Loucy (cell line): Measurements from ENCODE around the gene TMPRSS6.

Source experiments
- H2AFZ ChIP-seq: fragments of 200-600 bp; sonication (generic); 2 replicates; pipeline ENCODE4 v1.6.0; 2016; ENCODE audit warnings: antibody characterized with exemption, mild to moderate bottlenecking, low read length, moderate library complexity
- H3F3A ChIP-seq: fragments of 200-600 bp; 2 replicates; pipeline ENCODE4 v1.6.0; 2016; ENCODE audit warnings: antibody characterized with exemption, low read depth, mild to moderate bottlenecking
- H3K27me3 ChIP-seq: fragments of 200-600 bp; sonication (generic); 2 replicates; pipeline ENCODE4 v1.6.1; 2014; ENCODE audit warnings: low read length, mild to moderate bottlenecking; ENCODE audit not compliant: insufficient read depth, poor library complexity, severe bottlenecking
- H3K36me3 ChIP-seq: fragments of 200-600 bp; sonication (generic); 2 replicates; pipeline ENCODE4 v1.6.1; 2016; ENCODE audit warnings: low read length; ENCODE audit not compliant: insufficient read depth
- H3K4me1 ChIP-seq: fragments of 200-600 bp; sonication (generic); 2 replicates; pipeline ENCODE4 v1.5.1; 2014; ENCODE audit warnings: low read length, mild to moderate bottlenecking; ENCODE audit not compliant: insufficient read depth, poor library complexity, severe bottlenecking
- H3K4me2 ChIP-seq: fragments of 200-600 bp; sonication (generic); 2 replicates; pipeline ENCODE4 v1.6.0; 2014; ENCODE audit warnings: antibody characterized with exemption, low read length, low read depth, mild to moderate bottlenecking; ENCODE audit not compliant: poor library complexity, severe bottlenecking
- H3K4me3 ChIP-seq: fragments of 200-600 bp; sonication (generic); 2 replicates; pipeline ENCODE4 v1.5.1; 2014; ENCODE audit warnings: low read length, mild to moderate bottlenecking, mixed read lengths; ENCODE audit not compliant: poor library complexity, severe bottlenecking
- H3K79me2 ChIP-seq: fragments of 200-600 bp; sonication (generic); 2 replicates; pipeline ENCODE4 v1.6.1; 2014; ENCODE audit warnings: low read length; ENCODE audit not compliant: insufficient read depth
- H3K9ac ChIP-seq: fragments of 200-600 bp; sonication (generic); 2 replicates; pipeline ENCODE4 v1.6.0; 2014; ENCODE audit warnings: mild to moderate bottlenecking, low read depth, low read length, moderate library complexity; ENCODE audit not compliant: poor library complexity, severe bottlenecking
- H3K9me2 ChIP-seq: fragments of 200-600 bp; sonication (generic); replicated peaks from 2 replicates; pipeline ENCODE4 v1.6.1; 2016; ENCODE audit warnings: low read depth, low read length, mixed read lengths
- H3K9me3 ChIP-seq: fragments of 200-600 bp; sonication (generic); 2 replicates; pipeline ENCODE4 v1.6.1; 2014; ENCODE audit warnings: mild to moderate bottlenecking, antibody characterized with exemption, low read length, low read depth; ENCODE audit not compliant: insufficient read depth
- H4K20me1 ChIP-seq: fragments of 200-600 bp; sonication (generic); 2 replicates; pipeline ENCODE4 v1.6.0; 2014; ENCODE audit warnings: antibody characterized with exemption, low read length, mild to moderate bottlenecking; ENCODE audit not compliant: insufficient read depth, poor library complexity, severe bottlenecking
- EZH2phosphoT487 ChIP-seq: fragments of 200-600 bp; IDR thresholded peaks from 2 replicates; pipeline ENCODE4 v1.6.1; 2018; ENCODE audit warnings: antibody characterized with exemption, mild to moderate bottlenecking, moderate library complexity, borderline replicate concordance
- TF ChIP-seq, protein P1 (sequence below): fragments of 200-600 bp; sonication (generic); conservative IDR thresholded peaks from 2 replicates; pipeline ENCODE4 v1.5.1; 2014; ENCODE audit warnings: mild to moderate bottlenecking, antibody characterized with exemption, low read length

Gene TMPRSS6

DNA sequence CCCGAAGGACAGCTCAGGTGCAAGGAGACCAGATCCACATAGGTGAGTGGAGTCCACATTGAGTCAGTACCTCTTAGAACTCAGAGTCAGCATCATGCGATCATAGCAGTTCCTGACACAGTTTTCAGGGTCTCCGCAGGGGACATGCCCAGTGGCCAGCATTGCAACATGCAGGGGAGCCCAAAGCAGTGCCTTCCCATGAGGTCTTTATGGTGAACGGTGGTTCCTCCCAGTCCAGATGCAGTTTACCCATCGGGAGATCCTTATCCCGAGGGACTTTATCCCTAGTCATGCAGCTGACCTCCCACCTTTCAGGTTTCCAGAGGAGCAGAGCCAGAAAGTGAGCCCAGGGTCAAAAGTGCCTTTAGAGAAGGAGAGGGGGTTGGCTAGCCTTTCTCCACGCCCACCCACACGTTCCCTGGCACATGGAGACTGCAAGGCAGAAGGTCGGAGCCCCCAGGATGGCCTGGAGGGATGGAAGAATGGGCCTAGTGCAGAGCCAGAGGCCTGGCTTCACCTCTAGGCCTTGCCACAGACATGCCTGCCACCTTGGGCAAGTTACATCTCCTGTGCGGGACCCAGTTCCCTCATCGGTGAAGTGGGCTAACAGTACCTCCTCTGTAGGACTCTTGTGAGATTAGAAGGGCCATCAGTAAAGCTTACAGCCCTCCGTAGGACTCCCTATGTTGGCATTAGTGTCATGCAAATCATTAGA is 51.6 kb downstream of the TMPRSS6 start:
- H3K27me3 ChIP-seq, result no peaks in the 10 kb centered on the region
- TF ChIP-seq, protein P1, sequence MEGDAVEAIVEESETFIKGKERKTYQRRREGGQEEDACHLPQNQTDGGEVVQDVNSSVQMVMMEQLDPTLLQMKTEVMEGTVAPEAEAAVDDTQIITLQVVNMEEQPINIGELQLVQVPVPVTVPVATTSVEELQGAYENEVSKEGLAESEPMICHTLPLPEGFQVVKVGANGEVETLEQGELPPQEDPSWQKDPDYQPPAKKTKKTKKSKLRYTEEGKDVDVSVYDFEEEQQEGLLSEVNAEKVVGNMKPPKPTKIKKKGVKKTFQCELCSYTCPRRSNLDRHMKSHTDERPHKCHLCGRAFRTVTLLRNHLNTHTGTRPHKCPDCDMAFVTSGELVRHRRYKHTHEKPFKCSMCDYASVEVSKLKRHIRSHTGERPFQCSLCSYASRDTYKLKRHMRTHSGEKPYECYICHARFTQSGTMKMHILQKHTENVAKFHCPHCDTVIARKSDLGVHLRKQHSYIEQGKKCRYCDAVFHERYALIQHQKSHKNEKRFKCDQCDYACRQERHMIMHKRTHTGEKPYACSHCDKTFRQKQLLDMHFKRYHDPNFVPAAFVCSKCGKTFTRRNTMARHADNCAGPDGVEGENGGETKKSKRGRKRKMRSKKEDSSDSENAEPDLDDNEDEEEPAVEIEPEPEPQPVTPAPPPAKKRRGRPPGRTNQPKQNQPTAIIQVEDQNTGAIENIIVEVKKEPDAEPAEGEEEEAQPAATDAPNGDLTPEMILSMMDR, result no peak
- no peak for TF ChIP-seq EZH2phosphoT487
- H3K4me1 ChIP-seq, result peaks cover 10% of the 10 kb centered on the region
- H3K9me3 ChIP-seq, result no peaks in the 10 kb centered on the region
- no peak overlapping the region for H3K4me3 ChIP-seq
- no peak overlapping the region for H2AFZ ChIP-seq
- H3K4me2 ChIP-seq, result no peak overlapping the region
- H3F3A ChIP-seq, result no peaks in the 10 kb centered on the region
- H4K20me1 ChIP-seq, result no peaks in the 10 kb centered on the region
- no peaks in the 10 kb centered on the region for H3K36me3 ChIP-seq
- no peak overlapping the region for H3K9ac ChIP-seq
- no peaks in the 10 kb centered on the region for H3K9me2 ChIP-seq
- no peaks in the 10 kb centered on the region for H3K79me2 ChIP-seq

DNA sequence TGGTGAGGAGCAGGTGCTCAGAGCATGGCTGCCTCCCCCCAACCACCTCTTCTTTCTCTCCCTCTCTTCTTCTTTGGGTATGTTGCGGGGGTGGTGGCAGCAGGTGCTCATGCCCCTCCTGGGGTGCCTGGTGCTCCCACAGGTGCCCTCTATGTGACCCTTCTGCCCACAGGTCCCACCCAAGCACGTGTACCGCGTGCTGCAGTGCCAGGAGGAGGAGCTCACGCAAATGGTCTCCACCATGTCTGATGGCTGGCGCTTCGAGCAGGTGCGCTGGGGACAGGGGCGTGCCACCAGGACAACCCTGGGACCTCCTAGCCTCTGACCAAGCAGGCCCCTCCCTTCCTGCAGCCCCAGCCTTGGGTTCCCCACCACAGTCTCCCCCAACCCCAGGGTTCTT is 52.3 kb downstream of the TMPRSS6 start:
- Histone ChIP-seq H3K4me2 (no peak overlapping the region), H3K4me1 (peaks cover 16% of the 10 kb centered on the region), H2AFZ (no peak overlapping the region), H3K9ac (no peak overlapping the region), H3K9me2 (no peaks in the 10 kb centered on the region), H3K27me3 (no peaks in the 10 kb centered on the region), H3K36me3 (no peaks in the 10 kb centered on the region), H3K9me3 (no peaks in the 10 kb centered on the region), H4K20me1 (no peaks in the 10 kb centered on the region), H3K79me2 (no peaks in the 10 kb centered on the region), H3F3A (no peaks in the 10 kb centered on the region), H3K4me3 (no peak overlapping the region)
- TF ChIP-seq EZH2phosphoT487, result no peak
- TF ChIP-seq, protein P1, result no peak

DNA sequence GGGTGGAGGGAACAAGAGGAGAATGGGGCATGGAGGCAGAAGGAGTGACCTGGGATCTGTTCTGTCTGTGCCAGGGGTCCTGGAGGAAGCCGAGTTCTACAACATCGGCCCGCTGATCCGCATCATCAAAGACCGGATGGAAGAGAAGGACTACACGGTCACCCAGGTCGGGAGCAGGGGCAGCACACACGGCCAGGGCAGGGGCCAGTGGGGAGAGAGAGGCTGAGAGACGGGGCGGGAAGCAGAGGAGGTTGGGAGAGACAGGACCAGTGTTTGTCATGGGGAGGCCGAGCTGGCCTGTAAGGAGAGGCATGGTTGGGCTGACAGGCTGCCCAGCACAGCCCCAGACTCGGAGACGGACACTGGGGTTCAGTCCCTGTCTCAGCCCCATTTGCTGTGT is 53.3 kb downstream of the TMPRSS6 start:
- Histone ChIP-seq H3K9me2 (no peaks in the 10 kb centered on the region), H3F3A (no peaks in the 10 kb centered on the region), H3K4me2 (no peak overlapping the region), H3K27me3 (no peaks in the 10 kb centered on the region), H3K36me3 (no peaks in the 10 kb centered on the region), H3K4me1 (peaks cover 21% of the 10 kb centered on the region), H4K20me1 (no peaks in the 10 kb centered on the region), H3K4me3 (no peak overlapping the region), H3K79me2 (no peaks in the 10 kb centered on the region), H3K9ac (no peak overlapping the region), H2AFZ (no peak overlapping the region), H3K9me3 (no peaks in the 10 kb centered on the region)
- TF ChIP-seq EZH2phosphoT487, result no peak
- TF ChIP-seq, protein P1, result no peak
